ENCODE results near the gene GPSM3. TPM values are rescaled to one million over a fixed set of nuclear protein-coding genes. Genes with fewer than 3 reads are reported as not detected.

Gene GPSM3
- total RNA-seq, 1 experiment from 2014 or later = 2.0 TPM

DNA sequence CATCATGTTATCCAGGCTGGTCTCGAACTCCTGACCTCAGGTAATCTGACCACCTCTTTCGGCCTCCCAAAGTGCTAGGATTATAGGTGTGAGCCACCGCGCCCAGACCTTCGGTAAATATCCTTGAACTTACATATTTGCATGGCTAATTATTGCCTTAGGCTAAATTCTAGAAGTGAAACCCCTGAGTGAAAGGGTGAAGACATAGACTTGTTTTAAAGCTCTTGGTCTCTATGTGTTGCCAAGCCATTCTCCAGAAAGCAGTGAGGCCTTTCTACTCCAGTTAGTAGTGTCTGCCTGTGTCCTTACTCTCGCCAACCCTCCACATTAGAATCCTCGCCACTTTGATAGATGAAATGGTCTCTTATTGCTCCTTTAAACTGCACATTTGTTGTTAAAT is 34.0 kb upstream of the GPSM3 start:
- in situ Hi-C loops (cut with HindIII; ENCODE audit: low pct_unique_long_range_greater_than_20kb, low sequenced_read_pairs) (no loop called here), intact Hi-C loops (cut with micrococcal nuclease; ENCODE audit: unreplicated experiment) (no loop called here)
- Histone ChIP-seq H3K4me1 (ENCODE audit: control insufficient read depth, insufficient read depth, low read length) (no peaks in the 10 kb centered on the region), H3K4me3 (ENCODE audit: low read depth in 2 of 2, low read length in 2 of 2) (no peak overlapping the region), H3K27me3 (ENCODE audit: control insufficient read depth, insufficient read depth, low read length) (no peaks in the 10 kb centered on the region), H3K36me3 (ENCODE audit: control insufficient read depth, insufficient read depth, low read length) (no peaks in the 10 kb centered on the region), H3K9me3 (ENCODE audit: control insufficient read depth, insufficient read depth, low read depth, low read length) (no peaks in the 10 kb centered on the region), H3K27ac (ENCODE audit: low read length) (no peak overlapping the region)
- TF ChIP-seq POLR2AphosphoS5 (IDR thresholded peaks at IDR 0.05; ENCODE audit: low read depth, low read length) (no peak), SIN3A (IDR thresholded peaks at IDR 0.05; ENCODE audit: borderline replicate concordance, insufficient read depth, low read depth, low read length) (no peak), CTCF (IDR thresholded peaks at IDR 0.05) (no peak), TCF7L2 (IDR thresholded peaks at IDR 0.05; ENCODE audit: low read depth, low read length) (no peak), REST (IDR thresholded peaks at IDR 0.05; ENCODE audit: insufficient read depth in 1 of 2, low read depth in 2 of 2, low read length in 1 of 2) (no peak)
- no TSS peak for BruUV-seq (replicated peaks)
- DNase-seq (ENCODE audit: low read depth, low spot score) = no peak
- ChIA-PET CTCF (no interaction called here), POLR2A (interaction anchor here (0.5 kb wide), 1 partner anchor 29 kb away, joined by 6 read pairs; no protein-coding TSS in a partner anchor)
- ATAC-seq = no peak

DNA sequence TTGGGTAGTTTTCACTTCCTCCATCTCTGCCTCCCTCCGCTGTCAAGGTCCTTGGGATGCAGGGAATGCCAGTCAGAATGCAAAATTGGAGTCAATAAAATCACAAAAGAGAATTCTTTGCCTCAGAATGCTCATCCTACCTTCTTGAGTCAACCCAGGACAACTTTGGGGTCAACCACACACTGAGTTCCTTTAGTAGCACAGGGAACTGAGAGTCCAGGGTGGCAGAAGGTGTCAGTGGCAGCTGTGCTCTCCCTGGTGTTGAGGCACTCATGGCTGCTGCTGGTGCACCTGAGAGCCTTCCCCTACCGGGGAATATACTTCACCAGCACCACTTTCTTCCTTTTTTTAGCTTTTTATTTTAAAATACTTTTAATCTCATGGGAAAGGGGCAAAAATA is 32.3 kb upstream of the GPSM3 start:
- ATAC-seq = no peak
- intact Hi-C loops (cut with micrococcal nuclease; ENCODE audit: unreplicated experiment) (no loop called here), in situ Hi-C loops (cut with HindIII; ENCODE audit: low pct_unique_long_range_greater_than_20kb, low sequenced_read_pairs) (no loop called here)
- Histone ChIP-seq H3K36me3 (ENCODE audit: control insufficient read depth, insufficient read depth, low read length) (no peaks in the 10 kb centered on the region), H3K4me1 (ENCODE audit: control insufficient read depth, insufficient read depth, low read length) (no peaks in the 10 kb centered on the region), H3K9me3 (ENCODE audit: control insufficient read depth, insufficient read depth, low read depth, low read length) (no peaks in the 10 kb centered on the region), H3K4me3 (ENCODE audit: low read depth in 2 of 2, low read length in 2 of 2) (no peak overlapping the region), H3K27me3 (ENCODE audit: control insufficient read depth, insufficient read depth, low read length) (no peaks in the 10 kb centered on the region), H3K27ac (ENCODE audit: low read length) (no peak overlapping the region)
- BruUV-seq (replicated peaks) = no TSS peak
- no peak for TF ChIP-seq SIN3A (IDR thresholded peaks at IDR 0.05; ENCODE audit: borderline replicate concordance, insufficient read depth, low read depth, low read length)
- no peak for TF ChIP-seq POLR2AphosphoS5 (IDR thresholded peaks at IDR 0.05; ENCODE audit: low read depth, low read length)
- TF ChIP-seq TCF7L2 (IDR thresholded peaks at IDR 0.05; ENCODE audit: low read depth, low read length) = no peak
- no peak for TF ChIP-seq CTCF (IDR thresholded peaks at IDR 0.05)
- no peak for TF ChIP-seq REST (IDR thresholded peaks at IDR 0.05; ENCODE audit: insufficient read depth in 1 of 2, low read depth in 2 of 2, low read length in 1 of 2)
- no peak for DNase-seq (ENCODE audit: low read depth, low spot score)
- CTCF ChIA-PET = no interaction called here
- POLR2A ChIA-PET = no interaction called here

Measured in Panc1 (cell line).